Esophagus muscularis mucosa (tissue), 4 donors: ENCODE results near the gene CD72. TPM values are rescaled to one million over a fixed set of nuclear protein-coding genes. Genes with fewer than 3 reads are reported as not detected.
A peak's percentile ranks its signal among the peaks of the same experiment; 100 is the strongest.

ENCODE experiments used
- DNase-seq: peaks from one replicate; pipeline ENCODE4 v3.0.0-alpha.2; 2017; ENCODE audit errors: extremely low spot score
- H3K27ac ChIP-seq, 4 donors: fragments of 200-600 bp; sonication (generic); replicated peaks in 1 of 4; 1 replicate in 3 of 4; 2 replicates in 1 of 4; pipeline ENCODE4 v1.5.1; 2016 to 2019; ENCODE audit warnings: mild to moderate bottlenecking in 1 of 4
- H3K27me3 ChIP-seq, 4 donors: fragments of 200-600 bp; sonication (generic); one replicate each; pipeline versions ENCODE4 v1.5.1 to v1.6.0; 2016 to 2019
- H3K36me3 ChIP-seq, 4 donors: fragments of 200-600 bp; sonication (generic); one replicate each; pipeline ENCODE4 v1.5.1; 2016 to 2019
- H3K4me1 ChIP-seq, 4 donors: fragments of 200-600 bp; sonication (generic); one replicate each; pipeline ENCODE4 v1.5.1; 2016 to 2019
- H3K4me3 ChIP-seq, 4 donors: fragments of 200-600 bp; sonication (generic); 1 replicate in 2 of 4; 2 replicates in 2 of 4; pipeline ENCODE4 v1.5.1; 2016 to 2019; ENCODE audit warnings: mild to moderate bottlenecking in 4 of 4, moderate library complexity in 1 of 4
- H3K9me3 ChIP-seq, 4 donors: fragments of 200-600 bp; sonication (generic); 1 replicate in 3 of 4; 2 replicates in 1 of 4; pipeline ENCODE4 v1.5.1; 2016 to 2019
- CTCF ChIP-seq, 3 experiments: fragments of 200-600 bp in 2 of 3; fragments of 450-650 bp in 1 of 3; sonication (generic) in 2 of 3; IDR thresholded peaks; one replicate each; pipeline ENCODE4 v1.5.1; 2017 to 2019; ENCODE audit warnings: antibody characterized with exemption in 3 of 3, mild to moderate bottlenecking in 2 of 3, moderate library complexity in 1 of 3
- EP300 ChIP-seq: sonication (generic); formaldehyde crosslinking; IDR thresholded peaks from one replicate; pipeline ENCODE4 v1.6.1; 2017; ENCODE audit warnings: antibody characterized with exemption
- POLR2A ChIP-seq: fragments of 450-650 bp; IDR thresholded peaks from one replicate; pipeline ENCODE4 v1.6.1; 2017; ENCODE audit warnings: antibody characterized with exemption, moderate library complexity, mild to moderate bottlenecking, low read depth
- POLR2AphosphoS5 ChIP-seq, 2 donors: sonication (generic); formaldehyde crosslinking; IDR thresholded peaks; one replicate each; pipeline ENCODE4 v1.6.1; 2017; ENCODE audit warnings: antibody characterized with exemption in 2 of 2
- WGBS: methylation state at CpG from one replicate; pipeline ENCODE4 v1.1.5; 2018; 5-methylcytosine and 5-hydroxymethylcytosine counted together
- intact Hi-C: fragments of 100-400 bp; cut with DNase I; formaldehyde crosslinking; loops from one replicate; pipeline ENCODE4 v1.15.1; 2023
- total RNA-seq, 4 donors: library from RNA; depleted of rRNA; stranded (reverse); fragments of >200 nt; gene quantifications; one replicate each; pipeline versions ENCODE4 v1.1.0 to v1.2.1, GENCODE V29; 2016

CD72 gene
- total RNA-seq, 4 donors from 2014 or later = 1.4 to 2.2 TPM; not detected in 2

- WGBS = 88% methylated on average over 7 of the region's 7 CpGs
- no peaks in the 10 kb centered on the region for H3K36me3 ChIP-seq
- H3K4me1 ChIP-seq = peaks cover 8 to 23% (median 19%) of the 10 kb centered on the region in 4 donors
- DNase-seq = no peak
- no peaks in the 10 kb centered on the region for H3K9me3 ChIP-seq
- H3K27ac ChIP-seq = no peak overlapping the region
- intact Hi-C loops = no loop called here
- TF ChIP-seq POLR2AphosphoS5 (IDR thresholded peaks at IDR 0.05) (no peak), CTCF (IDR thresholded peaks at IDR 0.05) (no peak), EP300 (no peak), POLR2A (no peak)
- no peaks in the 10 kb centered on the region for H3K27me3 ChIP-seq
- no peak overlapping the region for H3K4me3 ChIP-seq
Measured at GRCh38 chr9:35651956-35652828, 34.0 kb upstream of the CD72 start.

GRCh38 chr9:35650341-35651158 is 32.3 kb upstream of the CD72 start, which contains the start of gene SIT1:
Gene SIT1 (minus strand): TSS chr9:35650931. CDS start chr9:35650853, 78 bp downstream.
- WGBS = 74% methylated on average over 14 of the region's 22 CpGs
- no peaks in the 10 kb centered on the region for H3K36me3 ChIP-seq
- TF ChIP-seq CTCF (IDR thresholded peaks at IDR 0.05) (no peak), EP300 (no peak)
- H3K9me3 ChIP-seq = no peaks in the 10 kb centered on the region
- no peaks in the 10 kb centered on the region for H3K27me3 ChIP-seq
- DNase-seq = no peak
- peaks cover 8 to 27% (median 20%) of the 10 kb centered on the region in 4 donors for H3K4me1 ChIP-seq
- no peak within 1 kb of the TSS for H3K27ac ChIP-seq
- H3K4me3 ChIP-seq = peak within 1 kb of the TSS in 1 of 4 donors; percentile 32
- intact Hi-C loops = no loop called here

GRCh38 chr9:35649431-35650340 is 31.5 kb upstream of the CD72 start:
- H3K36me3 ChIP-seq = no peaks in the 10 kb centered on the region
- 75% methylated on average over 11 of the region's 26 CpGs for WGBS
- peaks cover 8 to 27% (median 22%) of the 10 kb centered on the region in 4 donors for H3K4me1 ChIP-seq
- H3K27ac ChIP-seq = no peak overlapping the region
- intact Hi-C loops = no loop called here
- H3K4me3 ChIP-seq = peak overlapping the region in 1 of 4 donors; percentile 32
- TF ChIP-seq CTCF (IDR thresholded peaks at IDR 0.05) (no peak), POLR2A (no peak), POLR2AphosphoS5 (IDR thresholded peaks at IDR 0.05) (no peak), EP300 (no peak)
- no peaks in the 10 kb centered on the region for H3K9me3 ChIP-seq
- DNase-seq = no peak
- no peaks in the 10 kb centered on the region for H3K27me3 ChIP-seq

- Histone ChIP-seq H3K4me3 (peak overlapping the region; percentile 49 to 68 (median 63)), H3K4me1 (peaks cover 8 to 27% (median 22%) of the 10 kb centered on the region in 4 donors), H3K36me3 (no peaks in the 10 kb centered on the region), H3K9me3 (no peaks in the 10 kb centered on the region), H3K27ac (peak overlapping the region; percentile 77 to 92 (median 85)), H3K27me3 (no peaks in the 10 kb centered on the region)
- DNase-seq = peak; percentile 97
- intact Hi-C loops = loop anchor here (2.0 kb wide), 1 partner anchor 42 kb away; the partner anchor contains the start of gene TESK1
- under 1% methylated on average over 32 of the region's 58 CpGs for WGBS
- TF ChIP-seq POLR2AphosphoS5 (IDR thresholded peaks at IDR 0.05) (peak; percentile 96 to 98), POLR2A (peak; percentile 81), CTCF (IDR thresholded peaks at IDR 0.05) (peak in 2 of 3 experiments; percentile 97 to 98), EP300 (no peak)
Measured at GRCh38 chr9:35646533-35647265, 28.5 kb upstream of the CD72 start.
